Stimulated activated CD4-positive, alpha-beta T cell treated with anti-CD3 and anti-CD28 coated beads, Interleukin-2, amount 100 ng/mL, for 4 hours (primary cell): ENCODE data around the gene DUSP3.
"Not testable (repeated sequence)": the region's sequence is repeated elsewhere in the genome, so short reads cannot be mapped to it uniquely, and the experiment has no call there.

ENCODE experiments used
- DNase-seq: peaks from one replicate; pipeline ENCODE4 v3.0.0-alpha.2; 2020; ENCODE audit warnings: low read depth

DUSP3 gene

DNA sequence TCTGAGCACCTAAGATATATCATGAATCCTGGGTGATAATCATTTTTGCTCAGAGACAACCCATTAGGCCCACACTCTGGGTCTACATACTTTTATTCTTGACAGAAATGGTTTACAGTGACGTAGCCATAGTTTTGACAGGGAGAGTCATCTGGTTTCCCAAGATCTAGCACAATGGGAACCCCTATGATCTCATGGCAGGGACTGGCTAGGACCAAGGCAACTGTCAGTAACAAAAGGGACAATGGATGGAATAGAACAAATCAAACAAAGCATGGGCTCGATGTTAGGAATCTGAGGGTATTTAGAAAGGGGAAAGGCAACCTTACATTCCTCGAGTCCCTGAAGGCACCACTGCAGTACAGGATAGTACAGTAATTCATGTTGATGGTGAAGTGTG is 22.0 kb upstream of the DUSP3 start:
- DNase-seq: no peak

DNA sequence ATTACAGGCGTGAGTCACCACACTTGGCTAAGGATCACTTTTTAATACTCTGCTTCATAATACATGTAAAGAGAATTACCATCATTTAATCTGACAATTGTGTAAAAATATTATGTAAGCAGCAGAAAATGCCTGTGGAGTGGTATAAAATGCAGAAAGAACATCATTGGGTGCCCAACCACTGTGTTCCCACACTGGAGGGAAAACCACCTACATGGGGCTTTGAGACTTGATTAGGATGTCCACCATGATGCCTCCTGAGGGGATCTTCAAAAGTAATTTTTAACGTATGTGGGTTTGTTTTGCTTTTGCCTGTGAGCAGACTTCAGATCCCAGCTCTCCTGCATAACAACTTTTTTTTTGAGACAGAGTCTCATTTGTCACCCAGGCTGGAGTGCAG is 20.3 kb upstream of the DUSP3 start:
- no peak for DNase-seq

DNA sequence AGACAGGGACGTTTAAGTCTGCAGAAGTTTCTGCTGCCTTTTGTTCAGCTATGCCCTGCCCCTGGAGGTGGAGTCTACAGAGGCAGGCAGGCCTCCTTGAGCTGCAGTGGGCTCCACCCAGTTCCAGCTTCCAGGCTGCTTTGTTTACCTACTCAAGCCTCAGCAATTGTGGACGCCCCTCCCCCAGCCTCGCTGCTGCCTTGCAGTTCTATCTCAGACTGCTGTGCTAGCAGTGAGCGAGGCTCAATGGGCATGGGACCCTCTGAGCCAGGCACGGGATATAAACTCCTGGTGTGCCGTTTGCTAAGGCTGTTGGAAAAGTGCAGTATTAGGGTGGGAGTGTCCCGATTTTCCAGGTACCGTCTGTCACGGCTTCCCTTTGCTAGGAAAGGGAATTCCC is 19.2 kb upstream of the DUSP3 start:
- DNase-seq: not testable (repeated sequence)

DNA sequence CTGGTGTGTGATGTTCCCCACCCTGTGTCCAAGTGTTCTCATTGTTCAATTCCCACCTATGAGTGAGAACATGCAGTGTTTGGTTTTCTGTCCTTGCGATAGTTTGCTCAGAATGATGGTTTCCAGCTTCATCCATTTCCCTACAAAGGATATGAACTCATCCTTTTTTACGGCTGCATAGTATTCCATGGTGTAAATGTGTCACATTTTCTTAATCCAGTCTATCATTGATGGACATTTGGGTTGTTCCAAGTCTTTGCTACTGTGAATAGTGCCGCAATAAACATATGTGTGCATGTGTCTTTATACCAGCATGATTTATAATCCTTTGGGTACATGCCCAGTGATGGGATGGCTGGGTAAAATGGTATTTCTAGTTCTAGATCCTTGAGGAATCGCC is 13.9 kb upstream of the DUSP3 start:
- DNase-seq: not testable (repeated sequence)

DNA sequence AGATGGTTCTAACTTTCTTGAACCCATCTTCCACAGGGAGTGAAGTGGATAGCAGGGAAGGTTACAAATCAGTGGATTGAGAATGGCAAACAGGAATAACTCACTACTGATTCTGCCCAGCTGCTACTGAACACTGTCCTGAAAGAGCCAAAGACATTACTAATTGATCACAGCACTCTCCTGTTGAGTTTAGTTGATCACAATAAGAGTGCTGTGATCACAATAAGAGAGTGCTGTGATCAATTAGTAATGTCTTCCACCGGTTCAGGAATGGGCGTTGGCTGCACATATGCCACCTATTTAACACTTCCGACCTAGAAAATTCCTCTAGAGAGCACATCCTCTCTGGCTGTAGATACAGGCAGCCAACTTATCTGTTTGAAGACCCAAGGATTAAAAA is 12.8 kb upstream of the DUSP3 start:
- DNase-seq: no peak

DNA sequence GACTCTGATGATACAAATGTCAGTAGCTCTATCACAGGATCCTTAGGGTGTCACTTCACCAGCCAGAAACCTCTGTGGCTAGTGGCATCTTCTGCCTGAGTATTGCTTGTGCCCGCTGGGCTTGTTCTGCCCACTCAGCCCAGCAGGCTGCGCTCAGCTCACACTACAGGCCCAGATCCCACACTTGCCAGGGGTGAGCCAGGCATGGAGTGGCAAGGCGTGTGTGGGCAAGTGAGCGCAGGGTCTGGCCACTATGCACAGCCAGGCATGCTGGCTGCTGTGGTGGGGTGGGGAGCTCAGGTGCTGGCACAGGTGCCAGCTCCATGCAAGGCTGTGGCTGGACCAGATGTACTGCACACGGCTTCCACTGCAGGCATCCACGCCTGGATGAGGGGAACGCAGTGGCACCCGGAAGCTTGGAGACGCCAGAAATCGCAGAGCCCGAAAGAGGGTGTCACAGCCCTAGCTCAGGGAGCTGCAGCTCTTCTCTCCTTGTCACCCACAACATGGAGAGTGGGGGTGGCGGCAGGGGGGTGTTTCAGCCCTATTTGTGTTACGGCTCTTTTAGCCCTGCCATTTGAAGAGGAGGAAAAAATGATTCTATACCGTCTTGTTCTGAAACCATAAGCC is 11.6 kb upstream of the DUSP3 start:
- no peak for DNase-seq

DNA sequence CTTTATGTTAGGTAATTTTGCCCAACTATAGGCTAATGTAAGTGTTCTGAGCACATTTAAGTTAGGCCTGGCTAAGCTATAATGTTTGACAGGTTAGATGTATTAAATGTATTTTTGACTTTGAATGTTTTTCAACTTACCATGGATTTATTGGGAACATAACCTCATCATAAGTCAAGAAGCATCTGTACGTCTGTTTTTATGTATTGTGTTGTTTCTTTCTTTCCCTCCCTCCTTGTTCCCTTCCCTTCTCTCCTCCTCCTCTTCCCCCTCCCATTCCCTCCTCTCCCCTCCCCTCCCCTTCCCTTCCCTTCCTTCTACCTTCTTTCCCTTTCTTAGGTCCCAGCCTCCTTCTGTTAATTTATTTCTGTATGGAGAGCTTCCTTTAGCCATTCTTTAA is 10.7 kb upstream of the DUSP3 start:
- no peak for DNase-seq

DNA sequence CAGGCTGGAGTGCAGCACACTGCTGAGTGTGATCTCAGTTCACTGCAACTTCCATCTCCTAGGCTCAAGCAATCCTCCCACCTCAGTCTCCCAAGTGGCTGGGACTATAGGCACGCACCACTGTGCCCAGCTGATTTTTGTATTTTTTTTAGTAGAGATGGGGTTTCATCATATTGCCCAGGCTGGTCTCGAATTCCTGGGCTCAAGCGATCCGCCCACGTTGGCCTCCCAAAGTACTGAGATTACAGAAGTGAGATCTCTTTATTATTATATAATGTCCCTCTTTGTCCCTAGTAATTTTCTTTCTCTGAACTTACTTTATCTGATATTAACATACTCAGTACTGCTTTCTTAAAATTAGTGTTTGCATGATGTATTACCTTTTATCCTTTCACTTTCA is 9.8 kb upstream of the DUSP3 start:
- DNase-seq: no peak

DNA sequence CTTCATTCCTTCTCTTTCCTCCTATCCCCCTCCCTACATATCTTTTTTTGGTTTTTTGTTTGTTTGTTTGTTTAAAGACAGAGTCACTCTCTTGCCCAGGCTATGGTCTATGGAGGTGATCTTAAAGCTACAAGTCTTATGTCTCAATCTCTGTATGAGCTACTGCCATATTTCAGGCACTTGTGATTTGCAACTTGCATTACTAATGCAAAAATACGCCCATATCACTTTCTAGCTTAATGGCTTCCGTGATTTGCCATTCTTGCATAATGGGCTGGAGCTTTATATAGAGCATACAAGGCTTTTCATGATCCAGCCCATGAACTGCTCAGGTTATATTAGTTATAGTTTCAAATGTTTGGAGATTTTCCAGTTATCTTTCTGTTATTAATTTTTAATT is 9.0 kb upstream of the DUSP3 start:
- DNase-seq: no peak

DNA sequence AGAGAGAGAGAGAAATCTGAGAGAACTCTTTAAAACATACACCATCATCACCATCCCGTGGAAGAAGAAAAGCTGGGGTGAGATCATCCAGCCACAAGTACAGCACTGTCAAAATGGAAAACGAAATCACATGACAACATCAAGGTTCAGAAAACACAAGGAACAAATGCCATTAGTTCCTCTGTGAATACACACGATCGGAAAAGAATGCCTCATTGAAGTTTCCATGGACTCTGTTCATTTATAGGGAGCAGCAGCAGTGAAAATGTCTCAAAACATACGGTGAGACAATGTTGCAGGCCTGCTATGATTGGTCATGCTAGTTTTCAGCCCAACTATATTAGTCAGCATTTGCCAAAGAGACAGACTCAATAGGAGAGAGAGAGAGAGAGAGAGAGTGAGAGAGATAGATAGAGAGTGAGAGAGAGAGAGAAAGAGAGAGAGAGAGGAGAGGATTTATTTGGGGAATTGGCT is 5.9 kb upstream of the DUSP3 start:
- DNase-seq: no peak

DNA sequence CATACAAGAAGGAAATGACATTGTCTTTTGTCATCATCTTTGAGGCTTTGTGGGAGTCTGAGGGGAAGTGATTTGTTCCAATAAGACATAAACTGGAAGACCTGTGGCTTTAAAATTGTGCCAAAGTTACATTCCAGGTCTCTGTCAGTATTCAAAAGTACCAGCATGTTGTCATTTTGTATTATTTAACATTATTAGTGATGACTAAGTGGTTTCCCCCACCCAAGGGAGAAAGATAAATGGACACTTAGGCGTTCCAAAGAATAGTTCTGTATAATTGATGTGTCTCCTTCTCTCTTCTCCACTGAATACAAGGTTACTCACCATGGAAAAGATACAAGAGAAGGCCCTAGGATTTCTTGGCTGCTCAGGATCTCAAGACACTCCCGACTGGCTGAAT is 5.3 kb upstream of the DUSP3 start:
- DNase-seq: no peak

DNA sequence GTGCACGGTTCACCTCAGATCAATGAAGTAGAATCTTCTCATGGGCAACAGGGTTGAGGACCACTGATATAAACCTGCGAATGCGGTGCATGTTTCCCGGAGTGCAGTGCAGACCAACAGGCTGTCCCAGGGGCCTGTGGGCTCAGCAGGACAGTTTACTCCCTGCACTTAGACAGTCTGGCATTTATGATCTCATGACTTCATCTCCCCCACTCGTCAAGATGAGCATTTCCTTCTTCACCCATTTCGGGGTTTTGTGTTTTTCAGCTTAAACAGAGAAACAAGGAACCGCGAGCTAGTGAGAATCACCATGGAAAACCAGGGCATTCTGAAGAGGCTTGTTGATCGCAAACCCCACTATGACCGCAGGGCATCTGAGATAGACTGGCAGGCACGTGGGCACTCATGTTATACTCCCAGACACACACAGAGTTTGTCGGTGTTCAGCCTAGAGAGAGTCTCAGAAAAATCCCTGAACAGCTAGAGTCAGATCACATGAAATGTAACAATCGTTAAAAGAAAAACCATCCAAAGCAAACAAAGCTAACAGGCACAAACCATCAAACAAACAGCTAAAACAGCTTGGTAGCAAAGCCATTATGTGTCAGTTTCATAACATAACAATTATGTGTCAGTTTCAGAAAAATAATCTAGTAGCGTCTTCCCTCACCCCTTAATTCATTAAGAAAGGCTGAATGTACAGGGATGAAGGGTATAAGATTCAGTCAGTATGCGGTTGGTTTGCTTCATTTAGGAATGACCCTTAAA is 4.3 kb upstream of the DUSP3 start:
- no peak for DNase-seq

DNA sequence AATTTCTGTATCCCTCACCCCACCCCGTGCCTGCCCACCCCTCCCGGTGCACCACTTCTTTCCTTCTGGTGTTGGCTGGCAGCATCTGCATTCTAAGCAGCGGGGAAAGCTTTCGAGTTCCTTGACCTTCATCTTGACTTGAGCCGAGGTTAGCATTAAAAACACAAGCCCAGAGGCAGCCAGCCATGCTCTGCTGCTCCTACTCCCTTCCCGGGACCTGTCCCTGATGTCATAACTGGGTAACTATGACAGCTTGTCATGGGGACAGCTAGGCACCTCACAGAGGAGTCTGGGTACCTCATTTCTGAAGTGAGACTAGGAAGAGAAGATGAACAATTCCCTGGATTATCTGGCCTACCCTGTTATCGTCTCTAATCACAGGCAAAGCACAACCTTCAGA is 1.4 kb upstream of the DUSP3 start, which contains the start of gene CFAP97D1:
Gene CFAP97D1, plus strand, starts transcription at position 301 of the 400 bp plus-strand sequence. Its CDS starts 28 bp downstream, at position 329.
- DNase-seq: no peak

DNA sequence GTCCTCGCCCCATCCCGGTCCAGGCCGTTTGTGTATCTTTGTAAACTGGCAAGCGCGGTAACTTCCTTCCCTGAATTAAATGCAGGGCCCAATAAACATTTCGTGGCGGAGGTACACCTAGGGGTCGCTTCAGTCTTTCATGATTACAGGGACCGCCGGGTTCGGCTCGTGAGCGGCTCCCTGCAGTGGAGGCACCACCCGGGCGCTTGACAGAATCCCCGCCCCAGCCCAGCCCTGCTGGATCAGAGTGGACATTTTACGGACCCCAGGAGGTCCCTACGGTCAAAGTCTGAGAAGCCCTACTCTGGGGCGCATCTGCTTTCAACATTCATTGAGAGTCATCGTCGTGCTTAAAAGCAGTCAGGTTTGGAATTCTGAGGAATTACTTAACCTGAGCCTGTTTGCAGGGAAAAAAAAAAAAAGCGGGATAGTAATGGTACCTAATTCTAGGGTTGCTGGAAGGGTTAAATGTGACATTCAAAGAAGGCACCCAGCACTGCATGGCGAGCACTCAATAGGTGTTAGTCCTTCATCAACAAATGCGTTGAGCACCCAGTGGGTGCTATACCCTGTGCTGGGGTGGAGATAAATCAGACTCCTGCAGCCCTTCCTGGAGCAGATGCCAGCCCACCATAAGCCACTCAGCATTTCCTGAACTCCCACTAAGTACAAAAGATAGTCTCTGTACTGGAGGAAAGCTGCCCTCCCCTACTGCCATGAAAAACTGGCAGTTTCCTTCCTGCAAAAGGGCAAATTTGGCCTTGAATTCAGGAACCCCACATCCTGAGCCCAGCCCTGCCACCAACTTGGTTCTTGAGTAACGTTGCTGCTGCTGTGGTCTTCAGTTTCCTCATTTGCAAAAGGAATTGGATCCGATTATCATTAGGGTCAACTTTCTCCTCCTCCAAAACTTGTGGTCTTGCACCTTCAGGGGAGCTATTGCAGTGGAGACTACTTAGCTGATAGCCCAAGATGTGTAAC is 658 bp upstream of the DUSP3 start:
- DNase-seq: no peak

DNA sequence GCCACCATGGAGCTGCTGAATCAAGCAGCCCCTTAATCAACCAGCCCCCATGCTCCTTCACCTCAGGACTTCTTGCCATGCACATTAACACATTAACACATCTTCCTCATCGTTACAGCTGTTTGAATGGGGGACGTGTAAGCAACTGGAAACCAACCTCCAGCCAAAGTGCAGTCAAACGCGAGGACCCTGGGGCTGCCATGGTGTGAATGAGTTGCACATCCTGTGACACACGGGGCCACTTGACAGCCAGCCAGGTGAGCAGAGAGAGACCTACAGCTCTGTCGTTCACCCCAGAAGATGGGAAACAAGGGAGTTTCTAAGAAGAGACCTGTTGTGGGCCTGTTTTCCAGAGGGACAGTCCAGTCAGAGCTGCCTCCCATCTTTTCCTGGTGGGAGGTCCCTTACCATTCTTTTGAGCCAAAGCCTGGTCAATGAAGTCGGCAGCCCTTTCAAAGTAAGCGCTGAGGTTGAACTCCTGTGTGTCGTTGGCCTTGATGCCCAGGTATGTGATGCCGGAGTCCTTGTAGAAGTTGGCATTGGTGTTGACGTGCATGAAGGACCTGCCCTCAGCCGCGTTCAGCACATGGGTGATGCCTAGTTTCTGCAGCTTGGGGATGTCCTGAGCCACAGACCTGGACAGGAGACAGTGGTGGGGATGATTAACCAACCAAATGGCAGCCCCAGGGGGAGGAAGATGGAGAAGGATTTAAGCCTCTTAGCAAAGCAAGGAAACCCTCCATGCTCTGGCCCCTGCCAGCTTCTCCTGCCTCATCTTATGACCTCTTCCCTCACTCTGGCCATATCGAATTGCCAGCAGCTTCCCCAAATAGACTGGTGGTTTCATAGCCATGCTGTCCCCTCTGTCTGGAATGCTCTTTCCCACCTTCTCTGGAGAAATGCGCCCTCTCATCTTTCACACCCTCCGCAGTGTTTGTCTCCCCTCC is 4.2 kb downstream of the DUSP3 start:
- DNase-seq: no peak

DNA sequence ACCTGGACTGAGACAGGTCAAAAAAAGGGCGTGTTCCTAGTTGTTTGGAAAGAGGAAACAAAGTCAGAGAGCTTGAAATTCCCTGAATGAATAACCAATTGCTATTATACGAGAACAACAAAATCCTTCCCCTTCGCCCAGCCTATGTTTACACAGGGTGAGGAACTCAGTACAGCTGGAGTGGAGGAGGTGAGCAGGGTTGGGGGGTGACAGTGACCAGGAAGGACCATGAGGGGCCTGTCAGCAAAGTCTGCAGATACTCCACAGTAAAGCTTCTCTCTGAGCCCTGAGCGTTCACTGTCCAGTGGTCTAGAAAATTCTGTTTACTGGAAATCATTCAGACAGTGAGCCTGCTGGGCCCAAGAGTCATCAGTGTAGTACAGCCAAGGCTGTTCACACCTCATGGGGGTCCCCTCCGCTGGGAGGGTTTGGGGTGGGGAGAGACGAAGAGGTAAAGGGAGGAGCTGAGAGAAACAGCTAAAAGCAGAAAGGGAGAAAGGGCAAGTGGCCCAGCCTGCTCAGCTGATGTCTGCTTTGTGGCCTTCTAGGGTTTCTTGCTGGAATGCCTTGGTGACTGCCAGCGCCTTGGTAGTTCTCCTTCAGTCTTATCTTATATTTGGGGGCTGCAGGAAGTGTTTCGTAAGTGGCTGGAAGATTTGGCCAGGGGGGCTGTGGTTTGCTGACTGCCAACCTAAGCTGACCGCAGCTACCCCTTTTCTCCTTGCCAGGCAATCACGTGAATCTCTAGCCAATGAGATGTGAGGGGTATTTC is 5.7 kb downstream of the DUSP3 start:
- DNase-seq: no peak

DNA sequence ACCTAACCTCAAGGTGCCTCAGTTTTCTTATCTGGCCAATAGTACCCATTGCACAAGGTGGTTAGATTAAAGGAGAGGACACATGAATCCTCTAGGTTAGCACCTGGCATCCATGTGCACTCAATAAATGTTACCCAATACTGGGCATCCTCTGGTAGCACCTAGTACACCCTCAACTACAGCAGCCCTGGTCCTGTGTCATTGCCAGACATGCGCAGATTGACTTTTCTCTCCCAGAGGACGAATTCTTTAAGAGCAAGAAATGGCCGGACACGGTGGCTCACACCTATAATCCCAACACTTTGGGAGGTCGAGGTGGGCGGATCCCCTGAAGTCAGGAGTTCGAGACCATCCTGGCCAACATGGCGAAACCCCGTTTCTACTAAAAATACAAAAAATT is 7.3 kb downstream of the DUSP3 start:
- DNase-seq: no peak

DNA sequence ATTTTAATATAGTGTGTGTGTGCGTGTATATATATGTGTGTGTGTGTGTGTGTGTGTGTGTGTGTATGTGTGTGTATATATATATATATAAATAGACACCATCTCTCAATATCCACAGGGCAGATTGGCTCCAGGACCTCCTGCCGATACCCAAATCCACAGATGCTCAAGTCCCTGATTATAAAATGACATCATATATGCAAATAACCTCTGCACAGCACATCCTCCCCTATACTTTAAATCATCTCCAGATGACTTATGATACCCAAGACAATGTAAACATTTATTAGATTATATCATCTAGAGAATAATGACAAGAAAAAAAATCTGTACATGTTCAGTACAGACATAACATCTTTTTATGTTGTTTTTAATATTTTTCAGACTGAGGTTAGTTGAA is 7.8 kb downstream of the DUSP3 start:
- DNase-seq: no peak

DNA sequence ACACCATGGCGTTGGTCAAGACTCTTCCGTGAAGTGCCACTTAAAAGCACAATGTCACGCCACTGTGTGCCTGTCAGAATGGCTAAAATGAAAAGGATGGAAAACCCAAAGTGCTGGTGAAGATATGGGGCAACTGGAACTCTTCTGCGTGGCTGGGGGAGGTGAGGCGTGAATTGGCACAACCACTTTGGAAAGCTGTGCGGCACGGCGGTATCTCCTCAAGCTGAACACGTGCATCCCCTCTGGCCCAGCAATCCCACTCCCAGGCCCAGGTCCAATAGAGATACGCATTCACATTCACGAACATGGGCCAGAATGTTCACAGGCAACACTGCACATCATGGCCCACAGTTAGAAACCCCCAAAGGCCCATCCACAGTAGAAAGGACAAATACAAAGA is 8.9 kb downstream of the DUSP3 start:
- no peak for DNase-seq

DNA sequence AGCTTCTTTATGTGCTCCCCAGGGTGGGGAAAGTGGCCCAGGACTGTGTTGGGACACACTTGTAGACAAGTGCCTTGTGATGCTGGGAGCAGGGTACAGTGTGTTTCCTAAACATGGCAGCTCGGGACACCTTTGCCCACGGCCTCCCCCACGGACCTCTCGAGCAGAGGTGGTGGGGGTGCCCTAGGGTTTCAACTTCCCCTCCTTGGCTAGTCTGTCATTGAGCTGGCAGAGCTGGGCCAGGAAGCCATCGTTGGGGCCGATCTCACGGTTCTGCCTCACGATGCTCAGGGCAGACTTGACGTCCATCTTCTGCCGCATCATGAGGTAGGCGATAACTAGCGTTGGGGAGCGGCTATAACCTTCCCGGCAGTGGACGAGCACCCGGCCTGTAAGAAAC is 9.4 kb downstream of the DUSP3 start:
- no peak for DNase-seq

DNA sequence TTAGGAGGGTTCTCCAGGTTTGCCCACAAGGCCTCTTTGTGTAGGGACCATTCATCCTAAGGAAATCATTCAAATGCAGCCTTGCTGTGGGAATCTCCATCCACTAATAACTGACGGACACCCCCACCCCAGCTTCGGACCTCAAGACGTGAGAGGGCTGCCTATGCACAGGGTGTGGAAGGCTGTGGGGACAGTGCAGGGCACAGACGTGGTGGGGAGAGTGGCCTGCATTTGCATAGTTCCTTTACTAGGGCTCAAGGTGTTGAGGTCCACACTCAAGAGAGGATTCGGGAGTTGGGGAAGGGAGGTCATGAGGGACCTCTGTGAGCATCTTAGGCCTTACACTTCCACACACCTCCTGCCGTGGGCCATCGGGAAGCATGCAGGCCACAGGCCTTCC is 9.8 kb downstream of the DUSP3 start:
- no peak for DNase-seq
